Gastrocnemius medialis (tissue), 4 donors: ENCODE results near the gene EEF1E1. TPM values are rescaled to one million over a fixed set of nuclear protein-coding genes. Genes with fewer than 3 reads are reported as not detected.

Source experiments
- ATAC-seq, 2 donors: fragments of 150-250 bp; one replicate each; pipeline ENCODE4 v1.9.1; 2016
- DNase-seq, 2 donors: peaks; one replicate each; pipeline ENCODE4 v3.0.0-alpha.2; 2019
- H3K27ac ChIP-seq, 4 donors: fragments of 200-600 bp; sonication (generic); 1 replicate in 1 of 4; 2 replicates in 3 of 4; pipeline ENCODE4 v1.5.1; 2016 to 2018; ENCODE audit warnings: mild to moderate bottlenecking in 2 of 4, moderate library complexity in 1 of 4
- H3K27me3 ChIP-seq, 3 donors: fragments of 200-600 bp; sonication (generic) in 2 of 3; 1 replicate in 1 of 3; 2 replicates in 2 of 3; pipeline versions ENCODE4 v1.5.1 to v1.6.0; 2016 to 2019; ENCODE audit warnings: mild to moderate bottlenecking in 1 of 3, moderate library complexity in 1 of 3
- H3K36me3 ChIP-seq, 2 donors: fragments of 200-600 bp; sonication (generic) in 1 of 2; one replicate each; pipeline ENCODE4 v1.5.1; 2017 to 2018
- H3K4me1 ChIP-seq, 2 donors: fragments of 200-600 bp; sonication (generic) in 1 of 2; one replicate each; pipeline ENCODE4 v1.5.1; 2016 to 2017; ENCODE audit warnings: mild to moderate bottlenecking in 2 of 2
- H3K4me3 ChIP-seq, 4 donors: fragments of 200-600 bp; sonication (generic) in 3 of 4; 1 replicate in 1 of 4; 2 replicates in 3 of 4; pipeline ENCODE4 v1.5.1; 2016 to 2019; ENCODE audit warnings: mild to moderate bottlenecking in 2 of 4
- H3K9me3 ChIP-seq, 3 donors: fragments of 200-600 bp; sonication (generic) in 2 of 3; 1 replicate in 1 of 3; 2 replicates in 2 of 3; pipeline ENCODE4 v1.5.1; 2016 to 2019
- POLR2A ChIP-seq, 2 donors: fragments of 450-650 bp; IDR thresholded peaks; one replicate each; pipeline ENCODE4 v1.6.1; 2017; ENCODE audit warnings: antibody characterized with exemption in 2 of 2, mild to moderate bottlenecking in 2 of 2, moderate library complexity in 2 of 2
- in situ Hi-C, 4 donors: fragments of 200-750 bp; cut with MboI; loops; one replicate each; pipeline versions ENCODE4 v1.15.0 to v1.8.0; 2017; ENCODE audit warnings: low sequenced_read_pairs in 4 of 4
- intact Hi-C: fragments of 100-400 bp; cut with DNase I; formaldehyde crosslinking; loops from one replicate; pipeline ENCODE4 v1.15.1; 2023; ENCODE audit warnings: low total_unique reads
- total RNA-seq, 4 donors: library from RNA; depleted of rRNA; stranded (reverse); fragments of >200 nt; gene quantifications; one replicate each; pipeline versions ENCODE4 v1.1.0 to v1.2.3, GENCODE V29; 2016
- TF ChIP-seq, protein P1 (sequence below), 5 experiments: fragments of 450-650 bp in 3 of 5; fragments of 200-600 bp in 2 of 5; sonication (generic) in 2 of 5; IDR thresholded peaks in 4 of 5; conservative IDR thresholded peaks in 1 of 5; 1 replicate in 4 of 5; 2 replicates in 1 of 5; pipeline ENCODE4 v1.5.1; 2016 to 2019; ENCODE audit warnings: antibody characterized with exemption in 5 of 5, mild to moderate bottlenecking in 3 of 5, moderate library complexity in 3 of 5

EEF1E1 gene
- total RNA-seq, result 10 to 100 TPM; 16.0 to 39.9 (median 21.2) TPM

DNA sequence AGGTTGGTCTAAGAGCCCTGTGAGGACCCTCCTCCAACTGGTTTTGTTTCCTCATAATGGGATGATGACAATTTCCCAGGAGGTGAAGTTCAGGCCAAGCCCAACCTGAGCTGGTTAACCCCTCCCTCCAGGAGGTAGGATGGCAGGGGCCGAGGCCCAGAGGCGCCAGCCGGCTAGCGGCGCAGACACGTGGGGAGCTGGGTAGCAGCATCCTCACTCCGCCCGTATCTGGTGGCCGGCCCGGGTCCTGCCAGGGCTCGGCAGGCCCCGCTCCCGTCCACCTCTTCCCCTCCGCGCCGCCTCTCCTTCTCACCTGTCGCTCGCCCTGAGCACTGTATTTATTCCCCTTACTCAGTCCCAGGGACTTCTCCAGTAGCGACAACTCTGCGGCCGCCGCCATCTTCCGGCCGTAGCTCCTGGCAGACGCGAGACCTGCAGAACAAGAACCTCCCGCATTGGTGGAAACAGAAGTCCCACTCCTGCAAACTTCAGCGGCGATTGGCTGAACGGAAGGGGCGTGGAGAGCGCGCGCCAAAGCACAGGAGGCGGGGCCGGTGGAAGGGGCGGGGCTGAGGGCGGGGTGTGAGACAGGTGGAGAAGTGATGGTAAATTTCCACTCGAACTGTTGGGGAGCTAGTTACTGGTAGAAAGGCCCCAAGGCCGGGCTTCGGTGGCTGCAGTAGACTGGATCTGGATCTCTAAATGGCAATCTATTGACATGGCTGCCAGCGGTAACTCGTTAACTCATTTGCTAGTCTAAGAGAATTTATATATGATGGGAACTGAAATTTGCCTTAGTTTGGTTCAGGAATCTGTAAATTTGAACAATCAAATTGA lies at the start of gene EEF1E1:
Gene EEF1E1 (minus strand): TSS at position 427 of the 837 bp plus-strand sequence. CDS start 27 bp downstream, at position 400.
- intact Hi-C loops, result loop anchor here (2.0 kb wide), 1 partner anchor 38 kb away; the partner anchor contains the start of gene BLOC1S5
- ATAC-seq, result peak; percentile 100
- peaks cover 0 to 2% of the 10 kb centered on the region in 2 donors for H3K36me3 ChIP-seq
- TF ChIP-seq, protein P1, sequence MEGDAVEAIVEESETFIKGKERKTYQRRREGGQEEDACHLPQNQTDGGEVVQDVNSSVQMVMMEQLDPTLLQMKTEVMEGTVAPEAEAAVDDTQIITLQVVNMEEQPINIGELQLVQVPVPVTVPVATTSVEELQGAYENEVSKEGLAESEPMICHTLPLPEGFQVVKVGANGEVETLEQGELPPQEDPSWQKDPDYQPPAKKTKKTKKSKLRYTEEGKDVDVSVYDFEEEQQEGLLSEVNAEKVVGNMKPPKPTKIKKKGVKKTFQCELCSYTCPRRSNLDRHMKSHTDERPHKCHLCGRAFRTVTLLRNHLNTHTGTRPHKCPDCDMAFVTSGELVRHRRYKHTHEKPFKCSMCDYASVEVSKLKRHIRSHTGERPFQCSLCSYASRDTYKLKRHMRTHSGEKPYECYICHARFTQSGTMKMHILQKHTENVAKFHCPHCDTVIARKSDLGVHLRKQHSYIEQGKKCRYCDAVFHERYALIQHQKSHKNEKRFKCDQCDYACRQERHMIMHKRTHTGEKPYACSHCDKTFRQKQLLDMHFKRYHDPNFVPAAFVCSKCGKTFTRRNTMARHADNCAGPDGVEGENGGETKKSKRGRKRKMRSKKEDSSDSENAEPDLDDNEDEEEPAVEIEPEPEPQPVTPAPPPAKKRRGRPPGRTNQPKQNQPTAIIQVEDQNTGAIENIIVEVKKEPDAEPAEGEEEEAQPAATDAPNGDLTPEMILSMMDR (IDR thresholded peaks at IDR 0.05 in 4 of 5, conservative IDR thresholded peaks at IDR 0.05 in 1 of 5), result no peak
- peak in 1 of 2 donors; percentile 26 for TF ChIP-seq POLR2A (IDR thresholded peaks at IDR 0.05)
- in situ Hi-C loops, result no loop called here
- no peaks in the 10 kb centered on the region for H3K9me3 ChIP-seq
- DNase-seq, result peak; percentile 91 to 93
- peaks cover 0 to 10% (median 8%) of the 10 kb centered on the region in 3 donors for H3K27me3 ChIP-seq
- H3K4me3 ChIP-seq, result peak within 1 kb of the TSS; percentile 64 to 92 (median 84)
- H3K4me1 ChIP-seq, result peaks cover 7 to 9% of the 10 kb centered on the region in 2 donors
- peak within 1 kb of the TSS; percentile 68 to 81 (median 74) for H3K27ac ChIP-seq

- intact Hi-C loops (no loop called here), in situ Hi-C loops (no loop called here)
- TF ChIP-seq, protein P1 (IDR thresholded peaks at IDR 0.05 in 4 of 5, conservative IDR thresholded peaks at IDR 0.05 in 1 of 5), result no peak
- no peak for TF ChIP-seq POLR2A (IDR thresholded peaks at IDR 0.05)
- no peak overlapping the region for H3K4me3 ChIP-seq
- DNase-seq, result no peak
- H3K27me3 ChIP-seq, result no peaks in the 10 kb centered on the region
- no peaks in the 10 kb centered on the region for H3K4me1 ChIP-seq
- no peaks in the 10 kb centered on the region for H3K36me3 ChIP-seq
- no peak for ATAC-seq
- H3K9me3 ChIP-seq, result no peaks in the 10 kb centered on the region
- no peak overlapping the region for H3K27ac ChIP-seq
Measured at GRCh38 chr6:8149350-8149749, 47.0 kb upstream of the EEF1E1 start.

DNA sequence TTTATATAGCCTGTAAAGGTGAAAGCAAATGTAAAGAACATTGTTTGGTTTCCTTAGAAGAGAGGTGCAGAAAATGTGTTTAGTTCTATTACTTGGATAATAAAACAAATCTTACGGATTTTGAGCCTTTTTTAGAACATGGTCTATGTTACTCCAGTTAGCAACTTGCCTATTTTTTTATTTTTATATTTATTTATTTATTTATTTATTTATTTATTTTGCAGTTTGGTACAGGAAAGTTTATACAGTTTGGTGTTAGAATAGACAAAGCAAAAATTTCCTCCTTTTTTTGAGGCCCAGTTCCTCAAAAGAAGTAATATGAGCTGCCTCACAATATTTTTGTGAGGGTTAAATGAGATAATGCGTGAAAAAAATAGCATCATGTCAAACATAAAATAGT lies 41.6 kb upstream of the EEF1E1 start:
- in situ Hi-C loops, result no loop called here

DNA sequence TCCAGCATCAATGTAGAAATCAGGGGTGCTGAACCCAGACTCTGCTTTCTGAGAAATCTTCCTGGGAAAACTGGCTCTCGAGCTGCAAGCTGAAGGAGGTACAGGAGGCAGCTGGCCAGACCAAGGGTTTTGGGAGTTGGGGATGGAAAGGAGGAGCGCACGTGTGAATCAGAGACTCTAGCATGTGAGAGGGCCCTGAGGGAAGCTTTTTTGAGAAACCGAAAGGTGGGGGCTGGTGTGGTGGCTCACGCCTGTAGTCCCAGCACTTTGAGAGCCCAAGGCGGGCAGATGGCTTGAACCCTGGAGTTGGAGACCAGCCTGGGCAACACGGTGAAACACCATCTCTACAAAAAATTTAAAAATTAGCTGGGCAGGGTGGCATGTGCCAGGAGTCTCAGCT lies 37.1 kb upstream of the EEF1E1 start:
- no peak for TF ChIP-seq POLR2A (IDR thresholded peaks at IDR 0.05)
- TF ChIP-seq, protein P1 (IDR thresholded peaks at IDR 0.05 in 4 of 5, conservative IDR thresholded peaks at IDR 0.05 in 1 of 5), result no peak
- Histone ChIP-seq H3K4me1 (no peaks in the 10 kb centered on the region), H3K27me3 (no peaks in the 10 kb centered on the region), H3K9me3 (no peaks in the 10 kb centered on the region), H3K4me3 (no peak overlapping the region), H3K27ac (no peak overlapping the region), H3K36me3 (no peaks in the 10 kb centered on the region)
- in situ Hi-C loops, result no loop called here
- DNase-seq (no peak), ATAC-seq (no peak)
- intact Hi-C loops, result no loop called here

More for the DNA sequence above, 41.6 kb upstream of the EEF1E1 start:
- ATAC-seq (no peak), DNase-seq (no peak)
- H3K9me3 ChIP-seq, result no peaks in the 10 kb centered on the region
- H3K36me3 ChIP-seq, result no peaks in the 10 kb centered on the region
- no peak overlapping the region for H3K27ac ChIP-seq
- no peaks in the 10 kb centered on the region for H3K27me3 ChIP-seq
- no peaks in the 10 kb centered on the region for H3K4me1 ChIP-seq
- intact Hi-C loops, result no loop called here
- no peak overlapping the region for H3K4me3 ChIP-seq
- no peak for TF ChIP-seq POLR2A (IDR thresholded peaks at IDR 0.05)
- TF ChIP-seq, protein P1 (IDR thresholded peaks at IDR 0.05 in 4 of 5, conservative IDR thresholded peaks at IDR 0.05 in 1 of 5), result no peak
